Thoracic aorta (tissue), 2 donors: ENCODE data around the gene COL11A1. TPM values are rescaled to one million over a fixed set of nuclear protein-coding genes. Genes with fewer than 3 reads are reported as not detected.
"Not testable (repeated sequence)": the region's sequence is repeated elsewhere in the genome, so short reads cannot be mapped to it uniquely, and the experiment has no call there.

ENCODE experiments used
- ATAC-seq: fragments of 150-250 bp; one replicate; pipeline ENCODE4 v1.8.0; 2017; ENCODE audit warnings: low read depth; ENCODE audit not compliant: insufficient number of reproducible peaks, low FRiP score
- DNase-seq: peaks from one replicate; pipeline ENCODE4 v3.0.0-alpha.2; 2020; ENCODE audit warnings: low spot score
- H3K27ac ChIP-seq, 2 donors: fragments of 200-600 bp; sonication (generic); 1 replicate in 1 of 2; 2 replicates in 1 of 2; pipeline ENCODE4 v1.5.1; 2016; ENCODE audit warnings: mild to moderate bottlenecking in 2 of 2, moderate library complexity in 2 of 2
- H3K27me3 ChIP-seq: fragments of 200-600 bp; sonication (generic); replicated peaks from 2 replicates; pipeline ENCODE4 v1.6.0; 2016; ENCODE audit warnings: mild to moderate bottlenecking; ENCODE audit not compliant: insufficient read depth
- H3K36me3 ChIP-seq: fragments of 200-600 bp; sonication (generic); one replicate; pipeline ENCODE4 v1.5.1; 2016
- H3K4me1 ChIP-seq, 2 donors: fragments of 200-600 bp; sonication (generic); 1 replicate in 1 of 2; 2 replicates in 1 of 2; pipeline versions ENCODE4 v1.5.1 to v1.6.0; 2016; ENCODE audit warnings: low read depth in 2 of 2, mild to moderate bottlenecking in 1 of 2; ENCODE audit not compliant: control insufficient read depth in 1 of 2
- H3K4me3 ChIP-seq: fragments of 200-600 bp; sonication (generic); 2 replicates; pipeline ENCODE4 v1.5.1; 2016; ENCODE audit warnings: mild to moderate bottlenecking
- H3K9me3 ChIP-seq: fragments of 200-600 bp; sonication (generic); 2 replicates; pipeline ENCODE4 v1.5.1; 2016
- total RNA-seq, 2 donors: library from RNA; depleted of rRNA; stranded (reverse); fragments of >200 nt; gene quantifications; one replicate each; pipeline versions ENCODE4 v1.1.0 to v1.2.3, GENCODE V29; 2016
- TF ChIP-seq, protein P1 (sequence below): fragments of 200-600 bp; sonication (generic); IDR thresholded peaks from one replicate; pipeline ENCODE4 v1.5.1; 2019; ENCODE audit warnings: antibody characterized with exemption

Gene COL11A1
- total RNA-seq, 2 donors from 2014 or later = 0.07 TPM; not detected in 1

- Histone ChIP-seq H3K27ac (no peak overlapping the region), H3K36me3 (no peaks in the 10 kb centered on the region)
These were observed 271.3 kb downstream of the COL11A1 start for GRCh38 chr1:102836991-102837390.

GRCh38 chr1:102834688-102835320 is 273.5 kb downstream of the COL11A1 start:
- Histone ChIP-seq H3K27ac (no peak overlapping the region), H3K36me3 (no peaks in the 10 kb centered on the region), H3K9me3 (no peaks in the 10 kb centered on the region), H3K4me1 (no peaks in the 10 kb centered on the region), H3K27me3 (no peaks in the 10 kb centered on the region), H3K4me3 (no peak overlapping the region)
- ATAC-seq (no peak), DNase-seq (no peak)
- TF ChIP-seq, protein P1, sequence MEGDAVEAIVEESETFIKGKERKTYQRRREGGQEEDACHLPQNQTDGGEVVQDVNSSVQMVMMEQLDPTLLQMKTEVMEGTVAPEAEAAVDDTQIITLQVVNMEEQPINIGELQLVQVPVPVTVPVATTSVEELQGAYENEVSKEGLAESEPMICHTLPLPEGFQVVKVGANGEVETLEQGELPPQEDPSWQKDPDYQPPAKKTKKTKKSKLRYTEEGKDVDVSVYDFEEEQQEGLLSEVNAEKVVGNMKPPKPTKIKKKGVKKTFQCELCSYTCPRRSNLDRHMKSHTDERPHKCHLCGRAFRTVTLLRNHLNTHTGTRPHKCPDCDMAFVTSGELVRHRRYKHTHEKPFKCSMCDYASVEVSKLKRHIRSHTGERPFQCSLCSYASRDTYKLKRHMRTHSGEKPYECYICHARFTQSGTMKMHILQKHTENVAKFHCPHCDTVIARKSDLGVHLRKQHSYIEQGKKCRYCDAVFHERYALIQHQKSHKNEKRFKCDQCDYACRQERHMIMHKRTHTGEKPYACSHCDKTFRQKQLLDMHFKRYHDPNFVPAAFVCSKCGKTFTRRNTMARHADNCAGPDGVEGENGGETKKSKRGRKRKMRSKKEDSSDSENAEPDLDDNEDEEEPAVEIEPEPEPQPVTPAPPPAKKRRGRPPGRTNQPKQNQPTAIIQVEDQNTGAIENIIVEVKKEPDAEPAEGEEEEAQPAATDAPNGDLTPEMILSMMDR = no peak

More at GRCh38 chr1:102836991-102837390, 271.3 kb downstream of the COL11A1 start:
- no peak for ATAC-seq
- TF ChIP-seq, protein P1 = no peak
- Histone ChIP-seq H3K9me3 (no peaks in the 10 kb centered on the region), H3K4me1 (no peaks in the 10 kb centered on the region), H3K4me3 (no peak overlapping the region), H3K27me3 (no peaks in the 10 kb centered on the region)
- DNase-seq = no peak

- H3K4me3 ChIP-seq = no peak overlapping the region
- TF ChIP-seq, protein P1 = no peak
- DNase-seq (no peak), ATAC-seq (no peak)
- no peaks in the 10 kb centered on the region for H3K4me1 ChIP-seq
- H3K27me3 ChIP-seq = no peaks in the 10 kb centered on the region
- H3K36me3 ChIP-seq = no peaks in the 10 kb centered on the region
- H3K9me3 ChIP-seq = no peaks in the 10 kb centered on the region
- H3K27ac ChIP-seq = no peak overlapping the region
These were observed 275.2 kb downstream of the COL11A1 start for GRCh38 chr1:102833151-102833550.

- H3K36me3 ChIP-seq, H3K27me3 ChIP-seq, H3K4me1 ChIP-seq, H3K9me3 ChIP-seq, ATAC-seq, H3K27ac ChIP-seq, DNase-seq, H3K4me3 ChIP-seq: not testable (repeated sequence)
These were observed 281.6 kb downstream of the COL11A1 start for GRCh38 chr1:102826706-102827105.
